Measurements from ENCODE around the gene IL1RL1.
A peak's percentile ranks its signal among the peaks of the same experiment; 100 is the strongest.

IL1RL1 gene

GRCh38 chr2:102335871-102336366 is 24.6 kb downstream of the IL1RL1 start:
- DNase-seq (ENCODE audit: low read depth in 3 of 3): no peak

- DNase-seq (ENCODE audit: low read depth in 3 of 3): no peak
Observed at GRCh38 chr2:102336502-102336945, 25.2 kb downstream of the IL1RL1 start.

GRCh38 chr2:102337012-102337411 is 25.6 kb downstream of the IL1RL1 start:
- no peak for DNase-seq (ENCODE audit: low read depth in 3 of 3)

- no peak for DNase-seq (ENCODE audit: low read depth in 3 of 3)
Observed at GRCh38 chr2:102337481-102338386, 26.4 kb downstream of the IL1RL1 start.

- DNase-seq (ENCODE audit: low read depth in 3 of 3): no peak
Observed at GRCh38 chr2:102340778-102341177, 29.4 kb downstream of the IL1RL1 start.

- no peak for DNase-seq (ENCODE audit: low read depth in 3 of 3)
Observed at GRCh38 chr2:102342888-102343287, 31.5 kb downstream of the IL1RL1 start.

- DNase-seq (ENCODE audit: low read depth in 3 of 3): no peak
Observed at GRCh38 chr2:102344397-102344796, 33.0 kb downstream of the IL1RL1 start.

GRCh38 chr2:102345329-102345920 is 34.1 kb downstream of the IL1RL1 start:
- no peak for DNase-seq (ENCODE audit: low read depth in 3 of 3)

- no peak for DNase-seq (ENCODE audit: low read depth in 3 of 3)
Observed at GRCh38 chr2:102346381-102347130, 35.2 kb downstream of the IL1RL1 start.

- DNase-seq (ENCODE audit: low read depth in 3 of 3): no peak
Observed at GRCh38 chr2:102350137-102350793, 38.9 kb downstream of the IL1RL1 start.

- DNase-seq (ENCODE audit: low read depth in 3 of 3): peak; percentile 52 to 70 (median 54)
Observed at GRCh38 chr2:102355526-102356380, 44.4 kb downstream of the IL1RL1 start, which contains the start of gene IL18R1. TSS of gene IL18R1 (plus strand) at chr2:102355796. CDS start at chr2:102362661, 6,865 bp downstream.

GRCh38 chr2:102356381-102356712 is 45.0 kb downstream of the IL1RL1 start:
- no peak for DNase-seq (ENCODE audit: low read depth in 3 of 3)

GRCh38 chr2:102356741-102357140 is 45.4 kb downstream of the IL1RL1 start:
- DNase-seq (ENCODE audit: low read depth in 3 of 3): no peak

- no peak for DNase-seq (ENCODE audit: low read depth in 3 of 3)
Observed at GRCh38 chr2:102357937-102358336, 46.6 kb downstream of the IL1RL1 start.

- no peak for DNase-seq (ENCODE audit: low read depth in 3 of 3)
Observed at GRCh38 chr2:102358496-102358895, 47.1 kb downstream of the IL1RL1 start.

- DNase-seq (ENCODE audit: low read depth in 3 of 3): no peak
Observed at GRCh38 chr2:102359527-102359926, 48.2 kb downstream of the IL1RL1 start.

- DNase-seq (ENCODE audit: low read depth in 3 of 3): no peak
Observed at GRCh38 chr2:102361632-102362241, 50.4 kb downstream of the IL1RL1 start.

GRCh38 chr2:102365763-102366162 is 54.4 kb downstream of the IL1RL1 start:
- DNase-seq (ENCODE audit: low read depth in 3 of 3): no peak

GRCh38 chr2:102366406-102367112 is 55.2 kb downstream of the IL1RL1 start:
- DNase-seq (ENCODE audit: low read depth in 3 of 3): no peak
